Measurements from ENCODE around the gene PROZ.

PROZ gene

GRCh38 chr13:113203507-113204377 is 45.3 kb downstream of the PROZ start:
- H3K9ac ChIP-seq (ENCODE audit: low read length), result no peak overlapping the region
- WGBS, result 80% methylated on average over 12 of the region's 12 CpGs

GRCh38 chr13:113204378-113204734 is 45.9 kb downstream of the PROZ start:
- Histone ChIP-seq H3K23ac (ENCODE audit: low read length in 2 of 2) (no peak overlapping the region), H3K4ac (ENCODE audit: low read depth in 1 of 2, low read length in 2 of 2) (no peak overlapping the region), H3K79me1 (replicated peaks; ENCODE audit: low read length, poor library complexity, severe bottlenecking) (peaks cover 25% of the 10 kb centered on the region), H3K4me1 (ENCODE audit: control insufficient read depth, insufficient read depth, low read depth, low read length) (peaks cover 4% of the 10 kb centered on the region), H4K8ac (ENCODE audit: low read length) (peak overlapping the region; percentile 42), H2BK15ac (ENCODE audit: low read depth, poor library complexity, severe bottlenecking) (no peak overlapping the region), H3K9me3 (ENCODE audit: control insufficient read depth, low read length) (no peaks in the 10 kb centered on the region), H2BK120ac (ENCODE audit: low read depth, low read length) (no peak overlapping the region), H2BK12ac (ENCODE audit: low read length in 2 of 2) (peak overlapping the region in 1 of 2 experiments; percentile 31), H3K4me3 (ENCODE audit: insufficient read depth in 1 of 2, low read depth in 1 of 2, low read length in 2 of 2) (no peak overlapping the region), H2BK5ac (ENCODE audit: low read depth, low read length, poor library complexity, severe bottlenecking) (no peak overlapping the region), H3K36me3 (ENCODE audit: control insufficient read depth in 1 of 2, insufficient read depth in 2 of 2, low read depth in 1 of 2, low read length in 2 of 2) (peaks cover 17 to 27% of the 10 kb centered on the region in 2 experiments), H2AFZ (ENCODE audit: low read depth, low read length) (no peak overlapping the region), H4K91ac (ENCODE audit: low read length) (peak overlapping the region; percentile 1), H2AK5ac (ENCODE audit: low read length, severe bottlenecking) (no peak overlapping the region), H3K27ac (ENCODE audit: low read length, poor library complexity, severe bottlenecking) (no peak overlapping the region), H3K9ac (ENCODE audit: low read length) (no peak overlapping the region), H3K18ac (ENCODE audit: low read depth in 1 of 2, low read length in 2 of 2) (peak overlapping the region; percentile 26 to 40), H3K4me2 (ENCODE audit: low read length, poor library complexity, severe bottlenecking) (no peak overlapping the region), H3K14ac (ENCODE audit: low read length in 2 of 2) (no peak overlapping the region), H3K27me3 (ENCODE audit: control insufficient read depth in 1 of 2, insufficient read depth in 1 of 2, low read length in 2 of 2) (no peaks in the 10 kb centered on the region)
- 66% methylated on average over 5 of the region's 5 CpGs for WGBS
- DNase-seq, result no peak

More at GRCh38 chr13:113203507-113204377, 45.3 kb downstream of the PROZ start:
- Histone ChIP-seq H3K27me3 (ENCODE audit: control insufficient read depth in 1 of 2, insufficient read depth in 1 of 2, low read length in 2 of 2) (no peaks in the 10 kb centered on the region), H2BK120ac (ENCODE audit: low read depth, low read length) (no peak overlapping the region), H3K23ac (ENCODE audit: low read length in 2 of 2) (no peak overlapping the region), H3K18ac (ENCODE audit: low read depth in 1 of 2, low read length in 2 of 2) (peak overlapping the region in 1 of 2 experiments; percentile 44), H3K79me1 (replicated peaks; ENCODE audit: low read length, poor library complexity, severe bottlenecking) (peaks cover 29% of the 10 kb centered on the region), H3K4me1 (ENCODE audit: control insufficient read depth, insufficient read depth, low read depth, low read length) (peaks cover 4% of the 10 kb centered on the region), H3K4me3 (ENCODE audit: insufficient read depth in 1 of 2, low read depth in 1 of 2, low read length in 2 of 2) (no peak overlapping the region), H2BK12ac (ENCODE audit: low read length in 2 of 2) (peak overlapping the region in 1 of 2 experiments; percentile 25), H4K91ac (ENCODE audit: low read length) (peak overlapping the region; percentile 73), H2AK5ac (ENCODE audit: low read length, severe bottlenecking) (no peak overlapping the region), H3K4me2 (ENCODE audit: low read length, poor library complexity, severe bottlenecking) (no peak overlapping the region), H3K9me3 (ENCODE audit: control insufficient read depth, low read length) (no peaks in the 10 kb centered on the region), H3K27ac (ENCODE audit: low read length, poor library complexity, severe bottlenecking) (no peak overlapping the region), H3K36me3 (ENCODE audit: control insufficient read depth in 1 of 2, insufficient read depth in 2 of 2, low read depth in 1 of 2, low read length in 2 of 2) (peaks cover 17 to 33% of the 10 kb centered on the region in 2 experiments), H2BK5ac (ENCODE audit: low read depth, low read length, poor library complexity, severe bottlenecking) (no peak overlapping the region), H2BK15ac (ENCODE audit: low read depth, poor library complexity, severe bottlenecking) (peak overlapping the region; percentile 68), H3K14ac (ENCODE audit: low read length in 2 of 2) (peak overlapping the region in 1 of 2 experiments; percentile 90), H4K8ac (ENCODE audit: low read length) (peak overlapping the region; percentile 22), H2AFZ (ENCODE audit: low read depth, low read length) (no peak overlapping the region), H3K4ac (ENCODE audit: low read depth in 1 of 2, low read length in 2 of 2) (peak overlapping the region in 1 of 2 experiments; percentile 10)
- DNase-seq, result peak; percentile 93

GRCh38 chr13:113205428-113205931 is 47.0 kb downstream of the PROZ start:
- 86% methylated on average over 5 of the region's 5 CpGs for WGBS
- Histone ChIP-seq H3K36me3 (ENCODE audit: control insufficient read depth in 1 of 2, insufficient read depth in 2 of 2, low read depth in 1 of 2, low read length in 2 of 2) (peaks cover 15 to 16% of the 10 kb centered on the region in 2 experiments), H2AFZ (ENCODE audit: low read depth, low read length) (no peak overlapping the region), H3K4me3 (ENCODE audit: insufficient read depth in 1 of 2, low read depth in 1 of 2, low read length in 2 of 2) (no peak overlapping the region), H3K27ac (ENCODE audit: low read length, poor library complexity, severe bottlenecking) (no peak overlapping the region), H2BK12ac (ENCODE audit: low read length in 2 of 2) (no peak overlapping the region), H4K8ac (ENCODE audit: low read length) (no peak overlapping the region), H2AK5ac (ENCODE audit: low read length, severe bottlenecking) (no peak overlapping the region), H3K23ac (ENCODE audit: low read length in 2 of 2) (no peak overlapping the region), H3K4ac (ENCODE audit: low read depth in 1 of 2, low read length in 2 of 2) (no peak overlapping the region), H2BK120ac (ENCODE audit: low read depth, low read length) (no peak overlapping the region), H3K4me1 (ENCODE audit: control insufficient read depth, insufficient read depth, low read depth, low read length) (peaks cover 4% of the 10 kb centered on the region), H2BK15ac (ENCODE audit: low read depth, poor library complexity, severe bottlenecking) (no peak overlapping the region), H2BK5ac (ENCODE audit: low read depth, low read length, poor library complexity, severe bottlenecking) (no peak overlapping the region), H3K18ac (ENCODE audit: low read depth in 1 of 2, low read length in 2 of 2) (no peak overlapping the region), H3K79me1 (replicated peaks; ENCODE audit: low read length, poor library complexity, severe bottlenecking) (peaks cover 19% of the 10 kb centered on the region), H4K91ac (ENCODE audit: low read length) (no peak overlapping the region), H3K27me3 (ENCODE audit: control insufficient read depth in 1 of 2, insufficient read depth in 1 of 2, low read length in 2 of 2) (no peaks in the 10 kb centered on the region), H3K14ac (ENCODE audit: low read length in 2 of 2) (no peak overlapping the region), H3K9ac (ENCODE audit: low read length) (peak overlapping the region; percentile 13), H3K9me3 (ENCODE audit: control insufficient read depth, low read length) (no peaks in the 10 kb centered on the region), H3K4me2 (ENCODE audit: low read length, poor library complexity, severe bottlenecking) (no peak overlapping the region)
- peak; percentile 44 for DNase-seq

- Histone ChIP-seq H3K23ac (ENCODE audit: low read length in 2 of 2) (no peak overlapping the region), H3K4me1 (ENCODE audit: control insufficient read depth, insufficient read depth, low read depth, low read length) (peaks cover 8% of the 10 kb centered on the region), H2BK12ac (ENCODE audit: low read length in 2 of 2) (no peak overlapping the region), H3K27ac (ENCODE audit: low read length, poor library complexity, severe bottlenecking) (no peak overlapping the region), H2BK120ac (ENCODE audit: low read depth, low read length) (no peak overlapping the region), H2BK5ac (ENCODE audit: low read depth, low read length, poor library complexity, severe bottlenecking) (no peak overlapping the region), H3K9ac (ENCODE audit: low read length) (peak overlapping the region; percentile 98), H2AK5ac (ENCODE audit: low read length, severe bottlenecking) (no peak overlapping the region), H3K79me1 (replicated peaks; ENCODE audit: low read length, poor library complexity, severe bottlenecking) (peaks cover 15% of the 10 kb centered on the region), H3K4me2 (ENCODE audit: low read length, poor library complexity, severe bottlenecking) (peak overlapping the region; percentile 87), H3K4ac (ENCODE audit: low read depth in 1 of 2, low read length in 2 of 2) (no peak overlapping the region), H3K18ac (ENCODE audit: low read depth in 1 of 2, low read length in 2 of 2) (no peak overlapping the region), H2AFZ (ENCODE audit: low read depth, low read length) (no peak overlapping the region), H3K9me3 (ENCODE audit: control insufficient read depth, low read length) (no peaks in the 10 kb centered on the region), H2BK15ac (ENCODE audit: low read depth, poor library complexity, severe bottlenecking) (no peak overlapping the region), H3K14ac (ENCODE audit: low read length in 2 of 2) (no peak overlapping the region), H3K36me3 (ENCODE audit: control insufficient read depth in 1 of 2, insufficient read depth in 2 of 2, low read depth in 1 of 2, low read length in 2 of 2) (peaks cover 18 to 31% of the 10 kb centered on the region in 2 experiments), H3K27me3 (ENCODE audit: control insufficient read depth in 1 of 2, insufficient read depth in 1 of 2, low read length in 2 of 2) (no peaks in the 10 kb centered on the region), H4K91ac (ENCODE audit: low read length) (no peak overlapping the region), H4K8ac (ENCODE audit: low read length) (no peak overlapping the region), H3K4me3 (ENCODE audit: insufficient read depth in 1 of 2, low read depth in 1 of 2, low read length in 2 of 2) (peak overlapping the region in 1 of 2 experiments; percentile 98)
- no peak for DNase-seq
- WGBS, result 34% methylated on average over 3 of the region's 3 CpGs
Measured at GRCh38 chr13:113207460-113207859, 49.0 kb downstream of the PROZ start.
